Activated CD4-positive, alpha-beta memory T cell treated with anti-CD3 and anti-CD28 coated beads, Interleukin-2, amount 10 ng/mL, durations not matched to agents 7 days and 5 days (primary cell): ENCODE results near the gene RPS8. TPM values are rescaled to one million over a fixed set of nuclear protein-coding genes. Genes with fewer than 3 reads are reported as not detected.
"Not testable (repeated sequence)": the region's sequence is repeated elsewhere in the genome, so short reads cannot be mapped to it uniquely, and the experiment has no call there.

Source experiments
- CTCF ChIA-PET: fragments of 350-600 bp; sonication (Branson Sonifier 250); formaldehyde crosslinking; loops from one replicate; lab custom pipeline; 2021; ENCODE audit warnings: antibody characterized with exemption, inconsistent platforms; lab: Charles Lee
- POLR2A ChIA-PET: fragments of 350-600 bp; sonication (Branson Sonifier 250); formaldehyde crosslinking; loops from one replicate; lab custom pipeline; 2021; ENCODE audit warnings: antibody characterized with exemption; lab: Charles Lee
- DNase-seq: peaks from one replicate; pipeline ENCODE4 v3.0.0-alpha.2; 2020
- H3K27ac Mint-ChIP-seq: one replicate; pipeline ENCODE4 v1.8.0; 2021; ENCODE audit warnings: mild to moderate bottlenecking, mixed read lengths
- H3K27me3 Mint-ChIP-seq: one replicate; pipeline ENCODE4 v1.8.0; 2021; ENCODE audit warnings: mixed read lengths
- H3K36me3 Mint-ChIP-seq: one replicate; pipeline ENCODE4 v1.8.0; 2021; ENCODE audit warnings: low read depth, mixed read lengths
- H3K4me1 Mint-ChIP-seq: one replicate; pipeline ENCODE4 v1.8.0; 2021; ENCODE audit warnings: mixed read lengths
- H3K4me3 Mint-ChIP-seq: one replicate; pipeline ENCODE4 v1.8.0; 2021; ENCODE audit warnings: mild to moderate bottlenecking, mixed read lengths
- H3K9me3 Mint-ChIP-seq: one replicate; pipeline ENCODE4 v1.8.0; 2021; ENCODE audit warnings: mixed read lengths
- total RNA-seq, 2 experiments: library from RNA; stranded (reverse); gene quantifications; one replicate each; pipeline ENCODE4 v1.2.3, GENCODE V29; 2021

The RPS8 gene
- total RNA-seq, 2 experiments from 2014 or later: 1,610 to 1,658 TPM

DNA sequence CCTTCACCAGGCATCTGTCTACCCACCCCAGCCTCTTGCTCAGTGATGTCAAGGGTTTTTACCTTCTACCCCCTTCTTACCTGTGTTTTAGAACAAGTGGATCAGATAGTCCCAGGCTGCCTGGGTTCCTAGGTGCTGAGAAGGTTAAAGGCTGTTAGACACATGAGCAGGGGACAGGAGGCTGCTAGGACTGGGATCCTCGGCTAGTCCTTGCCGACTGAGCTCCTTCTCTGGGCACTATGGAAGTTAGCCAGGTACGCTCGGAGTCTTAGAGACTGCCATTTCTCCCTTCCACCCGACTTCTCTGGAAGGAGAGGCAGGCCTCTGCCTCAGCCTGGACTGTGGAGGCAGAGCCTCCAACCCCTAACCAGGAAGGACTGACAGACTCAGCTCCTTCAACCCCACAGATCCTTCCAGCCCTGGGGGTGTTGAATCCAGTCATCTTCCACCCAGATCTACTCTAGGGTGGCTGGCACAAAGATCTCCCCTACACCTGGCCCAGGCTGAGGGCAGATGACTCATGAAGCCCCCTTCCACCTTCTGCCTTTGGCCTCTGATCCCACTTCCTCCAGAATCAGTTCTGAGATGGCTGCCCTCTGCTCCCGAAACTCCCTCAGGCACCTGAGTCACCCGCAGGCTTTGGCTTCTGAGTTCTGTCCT, 31.5 kb downstream of the RPS8 start, which contains the start of gene DYNLT4:
TSS of gene DYNLT4 (minus strand) at position 648 of the 660 bp plus-strand sequence. CDS start 683 bp downstream, outside the sequence.
- H3K36me3 Mint-ChIP-seq: peaks cover 63% of the 10 kb centered on the region
- ChIA-PET CTCF (interaction anchor here (1.3 to 7.3 kb wide), 2 partner anchors 13 to 76 kb away, joined by 3 to 66 read pairs; partner anchors contain the start of gene RNU5D-1), POLR2A (interaction anchor here (0.9 to 16.4 kb wide), 13 partner anchors 10 to 693 kb away, joined by 3 to 960 read pairs (median 23); partner anchors contain the start of genes BEST4, CCDC163, EIF2B3 and HECTD3)
- H3K27ac Mint-ChIP-seq: peak within 1 kb of the TSS; percentile 98
- H3K27me3 Mint-ChIP-seq: no peaks in the 10 kb centered on the region
- no peak for DNase-seq
- no peaks in the 10 kb centered on the region for H3K9me3 Mint-ChIP-seq
- peaks cover 92% of the 10 kb centered on the region for H3K4me1 Mint-ChIP-seq
- H3K4me3 Mint-ChIP-seq: peak within 1 kb of the TSS; percentile 73

DNA sequence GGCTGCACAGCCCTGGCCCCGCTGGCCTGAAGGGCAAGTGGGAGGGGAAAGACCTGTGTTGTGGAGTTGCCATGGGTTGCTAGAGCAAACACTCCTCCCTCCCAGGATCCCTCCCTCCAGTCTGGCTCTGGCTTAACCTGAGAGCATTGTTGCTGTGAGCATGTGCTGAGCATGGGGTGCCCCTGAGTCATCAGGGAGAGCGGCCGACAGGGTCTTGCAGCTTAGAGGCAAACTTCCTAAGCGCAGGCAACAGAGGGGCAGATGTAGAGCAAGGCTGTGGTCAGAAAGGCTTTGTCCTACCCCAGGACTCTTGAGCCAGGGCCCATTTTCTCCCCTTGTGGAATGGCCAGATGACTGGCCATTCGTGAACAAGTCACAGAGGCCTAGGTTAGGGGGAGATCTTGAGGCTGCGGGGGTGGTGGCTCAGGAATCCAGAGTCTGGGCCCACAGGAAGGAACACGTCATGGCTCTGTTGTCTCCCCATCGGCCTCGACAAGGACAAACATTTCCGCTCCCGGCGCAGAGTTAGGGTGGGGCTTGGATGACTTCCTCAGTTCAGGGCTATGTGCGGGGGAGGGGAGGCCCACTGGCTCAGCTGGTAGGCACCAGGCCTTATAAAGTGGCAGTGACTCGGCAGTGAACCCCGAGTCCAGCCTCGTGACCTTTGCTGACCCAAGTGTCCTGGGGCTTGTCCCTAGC, 32.2 kb downstream of the RPS8 start:
- ChIA-PET CTCF (interaction anchor here (0.8 to 7.3 kb wide), 8 partner anchors 7 to 77 kb away, joined by 3 to 66 read pairs (median 16); partner anchors contain the start of genes PLK3 and RNU5D-1), POLR2A (interaction anchor here (0.8 to 16.4 kb wide), 21 partner anchors 6 to 692 kb away, joined by 3 to 960 read pairs (median 16); partner anchors contain the start of genes BEST4, CCDC163, EIF2B3 and HECTD3)
- H3K27me3 Mint-ChIP-seq: no peaks in the 10 kb centered on the region
- H3K27ac Mint-ChIP-seq: peak overlapping the region; percentile 98
- peak overlapping the region; percentile 73 for H3K4me3 Mint-ChIP-seq
- H3K36me3 Mint-ChIP-seq: peaks cover 60% of the 10 kb centered on the region
- H3K9me3 Mint-ChIP-seq: no peaks in the 10 kb centered on the region
- H3K4me1 Mint-ChIP-seq: peaks cover 92% of the 10 kb centered on the region
- peak; percentile 93 for DNase-seq

DNA sequence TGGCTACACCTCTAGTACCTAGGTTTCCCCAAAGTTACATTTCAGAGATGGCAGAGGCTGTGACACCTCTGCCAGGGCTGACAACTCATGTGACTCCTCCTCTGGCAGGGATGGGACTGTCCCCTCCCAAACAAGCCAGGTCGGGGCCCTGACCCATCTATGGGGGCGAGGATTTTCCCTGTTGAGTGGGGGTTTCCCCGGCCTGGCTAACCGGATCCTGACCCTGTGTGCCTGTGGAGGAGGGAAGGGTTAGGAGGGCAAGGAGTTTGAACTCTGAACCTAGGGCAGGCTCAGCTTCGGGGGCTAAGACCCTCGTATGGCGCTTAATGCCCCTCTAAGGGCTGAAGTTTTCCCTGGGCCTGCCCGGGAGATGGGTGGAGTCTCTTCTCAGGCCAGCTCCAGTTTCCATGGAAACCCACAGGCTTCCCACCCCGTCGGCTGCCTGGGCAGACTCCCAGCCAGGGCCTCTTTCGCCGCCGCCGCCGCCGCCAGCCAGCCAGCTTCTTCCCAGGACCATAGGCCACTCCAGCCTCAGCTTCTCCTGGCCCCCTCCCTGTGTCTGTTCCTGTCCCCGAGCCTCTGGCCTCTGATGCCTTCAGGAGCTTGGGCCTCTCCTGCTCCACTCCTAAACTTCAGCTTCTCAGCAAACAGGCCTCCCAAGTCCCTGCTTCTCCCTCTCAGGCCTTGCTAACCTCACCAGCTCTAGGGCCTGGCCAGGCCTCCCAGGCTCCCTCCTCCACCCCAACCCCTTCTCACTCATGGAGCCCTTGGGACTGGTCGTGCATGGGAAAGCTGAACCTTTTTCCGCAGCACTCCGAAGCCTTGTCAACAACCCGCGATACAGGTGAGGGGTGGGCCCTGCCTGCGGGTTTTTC, 33.0 kb downstream of the RPS8 start, which contains the start of gene BTBD19:
TSS of gene BTBD19 (plus strand) at position 461 of the 875 bp plus-strand sequence. CDS start at position 759, 298 bp downstream.
- no peaks in the 10 kb centered on the region for H3K27me3 Mint-ChIP-seq
- ChIA-PET POLR2A (interaction anchor here (0.8 to 16.4 kb wide), 29 partner anchors 6 to 878 kb away, joined by 3 to 960 read pairs (median 12); partner anchors contain the start of genes ARMH1, BEST4, EIF2B3 and GPBP1L1), CTCF (interaction anchor here (0.8 to 7.3 kb wide), 13 partner anchors 8 to 495 kb away, joined by 3 to 66 read pairs (median 7); partner anchors contain the start of genes BEST4, PLK3, RNU5D-1 and RPS8)
- peak within 1 kb of the TSS; percentile 98 for H3K27ac Mint-ChIP-seq
- peak; percentile 44 for DNase-seq
- H3K9me3 Mint-ChIP-seq: no peaks in the 10 kb centered on the region
- H3K4me1 Mint-ChIP-seq: peaks cover 86% of the 10 kb centered on the region
- peak within 1 kb of the TSS; percentile 73 for H3K4me3 Mint-ChIP-seq
- H3K36me3 Mint-ChIP-seq: peaks cover 53% of the 10 kb centered on the region

- Mint-ChIP-seq H3K4me1 (peaks cover 85% of the 10 kb centered on the region), H3K4me3 (peak overlapping the region; percentile 73), H3K36me3 (peaks cover 46% of the 10 kb centered on the region), H3K27ac (peak overlapping the region; percentile 98), H3K27me3 (no peaks in the 10 kb centered on the region), H3K9me3 (no peaks in the 10 kb centered on the region)
- ChIA-PET CTCF (interaction anchor here (0.8 to 7.3 kb wide), 14 partner anchors 9 to 759 kb away, joined by 3 to 66 read pairs (median 6); partner anchors contain the start of genes BEST4, HECTD3, PLK3 and RNU5D-1), POLR2A (interaction anchor here (0.7 to 16.4 kb wide), 33 partner anchors 7 to 877 kb away, joined by 3 to 960 read pairs (median 9); partner anchors contain the start of genes ARMH1, BEST4, EIF2B3 and GPBP1L1)
- DNase-seq: peak; percentile 94
These were observed 33.9 kb downstream of the RPS8 start for GRCh38 chr1:44808938-44809917.

DNA sequence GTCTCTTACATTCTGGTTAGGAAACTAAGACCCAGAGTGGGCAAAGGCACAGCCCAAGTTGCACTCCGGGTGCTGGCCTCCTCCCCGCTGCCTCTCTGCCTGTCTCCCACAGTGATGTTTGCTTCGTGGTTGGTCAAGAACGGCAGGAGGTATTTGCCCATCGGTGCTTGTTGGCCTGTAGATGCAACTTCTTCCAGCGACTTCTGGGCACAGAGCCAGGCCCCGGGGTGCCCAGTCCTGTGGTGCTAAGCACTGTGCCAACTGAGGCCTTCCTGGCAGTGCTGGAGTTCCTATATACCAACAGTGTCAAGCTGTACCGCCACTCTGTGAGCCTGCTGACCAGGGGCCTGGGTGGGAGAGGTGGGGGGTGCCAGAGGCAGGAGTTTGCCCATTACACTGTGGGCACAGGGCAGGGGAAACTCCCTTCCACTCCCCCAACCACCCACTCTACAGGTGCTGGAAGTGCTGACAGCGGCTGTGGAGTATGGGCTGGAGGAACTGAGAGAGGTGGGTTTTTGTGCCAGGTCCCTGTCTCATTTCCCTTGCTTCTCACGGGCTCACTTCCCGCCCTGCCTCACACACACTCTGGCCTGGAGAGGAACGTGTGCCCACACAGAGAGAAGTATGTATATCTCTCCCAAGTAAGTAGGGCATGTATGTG, 34.9 kb downstream of the RPS8 start:
- CTCF ChIA-PET: interaction anchor here (0.7 to 7.3 kb wide), 13 partner anchors 10 to 758 kb away, joined by 3 to 66 read pairs (median 7); partner anchors contain the start of genes BEST4, HECTD3, PLK3 and RNU5D-1
- peak overlapping the region; percentile 73 for H3K4me3 Mint-ChIP-seq
- H3K9me3 Mint-ChIP-seq: no peaks in the 10 kb centered on the region
- DNase-seq: no peak
- H3K27me3 Mint-ChIP-seq: no peaks in the 10 kb centered on the region
- POLR2A ChIA-PET: interaction anchor here (0.7 to 16.4 kb wide), 26 partner anchors 8 to 876 kb away, joined by 3 to 960 read pairs (median 14); partner anchors contain the start of genes BEST4, EIF2B3, GPBP1L1 and HECTD3
- H3K36me3 Mint-ChIP-seq: peaks cover 44% of the 10 kb centered on the region
- peaks cover 83% of the 10 kb centered on the region for H3K4me1 Mint-ChIP-seq
- H3K27ac Mint-ChIP-seq: peak overlapping the region; percentile 98

GRCh38 chr1:44810762-44811105, 35.4 kb downstream of the RPS8 start:
- CTCF ChIA-PET: interaction anchor here (0.7 to 7.3 kb wide), 3 partner anchors 9 to 16 kb away, joined by 3 to 66 read pairs (median 61); partner anchors contain the start of gene PLK3
- H3K9me3 Mint-ChIP-seq, DNase-seq, H3K27me3 Mint-ChIP-seq, H3K4me3 Mint-ChIP-seq: not testable (repeated sequence)
- Mint-ChIP-seq H3K4me1 (peaks cover 79% of the 10 kb centered on the region), H3K36me3 (peaks cover 43% of the 10 kb centered on the region), H3K27ac (peak overlapping the region; percentile 98)
- POLR2A ChIA-PET: interaction anchor here (1.0 to 16.4 kb wide), 9 partner anchors 9 to 179 kb away, joined by 3 to 960 read pairs (median 87); partner anchors contain the start of genes PLK3, RNU5D-1 and RPS8

DNA sequence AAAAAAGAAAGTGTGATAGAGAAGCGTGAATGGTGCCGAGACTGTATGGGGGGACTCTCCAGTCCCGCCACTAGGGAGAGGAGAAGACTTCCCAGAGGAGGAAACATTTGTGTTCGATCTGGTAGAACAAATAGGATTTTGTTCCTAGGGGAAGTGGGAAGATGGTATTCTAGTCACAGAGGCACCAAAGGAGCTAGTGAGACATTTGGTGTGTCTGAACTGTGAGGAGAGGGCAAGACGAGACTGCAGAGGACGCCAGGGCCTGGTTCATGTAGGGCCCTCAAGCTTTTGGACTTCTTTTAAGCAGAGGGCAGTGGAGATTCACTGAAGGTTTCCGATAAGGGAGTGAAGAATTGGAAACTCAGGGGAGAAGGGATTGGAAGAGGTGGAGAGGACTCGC, 35.9 kb downstream of the RPS8 start:
- ChIA-PET CTCF (interaction anchor here (0.7 to 7.3 kb wide), 3 partner anchors 9 to 15 kb away, joined by 3 to 66 read pairs (median 61); partner anchors contain the start of gene PLK3), POLR2A (interaction anchor here (1.0 to 16.4 kb wide), 6 partner anchors 9 to 90 kb away, joined by 3 to 960 read pairs (median 93); partner anchors contain the start of genes PLK3 and RPS8)
- Mint-ChIP-seq H3K9me3 (no peaks in the 10 kb centered on the region), H3K27me3 (no peaks in the 10 kb centered on the region), H3K4me3 (peak overlapping the region; percentile 21), H3K4me1 (peaks cover 77% of the 10 kb centered on the region), H3K36me3 (peaks cover 41% of the 10 kb centered on the region), H3K27ac (peak overlapping the region; percentile 98)
- DNase-seq: no peak

- Mint-ChIP-seq H3K36me3 (peaks cover 32% of the 10 kb centered on the region), H3K27me3 (no peaks in the 10 kb centered on the region), H3K4me1 (peaks cover 70% of the 10 kb centered on the region), H3K9me3 (no peaks in the 10 kb centered on the region), H3K27ac (peak overlapping the region; percentile 98), H3K4me3 (peak overlapping the region; percentile 83)
- DNase-seq: no peak
- CTCF ChIA-PET: interaction anchor here (1.0 to 4.7 kb wide), 8 partner anchors 12 to 490 kb away, joined by 3 to 39 read pairs (median 5); partner anchors contain the start of genes PLK3 and RPS8
- POLR2A ChIA-PET: interaction anchor here (0.6 to 7.6 kb wide), 19 partner anchors 8 to 498 kb away, joined by 3 to 280 read pairs (median 5); partner anchors contain the start of genes BEST4, EIF2B3, HECTD3 and PLK3
These were observed 37.6 kb downstream of the RPS8 start for GRCh38 chr1:44812822-44813543.

DNA sequence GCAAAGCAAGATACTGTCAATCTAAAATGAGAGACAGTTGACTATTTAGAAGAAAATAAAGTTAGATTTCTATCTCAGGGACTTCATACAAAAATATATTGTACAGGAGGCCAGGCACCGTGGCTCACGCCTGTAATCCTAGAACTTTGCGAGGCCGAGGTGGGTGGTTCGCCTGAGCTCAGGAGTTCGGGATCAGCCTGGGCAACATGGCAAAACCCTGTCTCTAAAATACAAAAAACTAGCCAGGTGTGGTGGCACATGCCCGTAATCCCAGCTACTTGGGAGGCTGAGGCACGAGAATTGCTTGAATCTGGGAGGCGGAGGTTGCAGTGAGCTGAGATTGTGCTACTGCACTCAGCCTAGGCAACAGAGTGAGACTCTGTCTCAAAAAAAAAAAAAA, 40.6 kb downstream of the RPS8 start:
- H3K4me3 Mint-ChIP-seq, H3K9me3 Mint-ChIP-seq, H3K27ac Mint-ChIP-seq, DNase-seq, H3K27me3 Mint-ChIP-seq: not testable (repeated sequence)
- peaks cover 23% of the 10 kb centered on the region for H3K36me3 Mint-ChIP-seq
- ChIA-PET POLR2A (interaction anchor here (1.3 to 4.7 kb wide), 4 partner anchors 15 to 94 kb away, joined by 11 to 58 read pairs (median 38); partner anchors contain the start of genes PLK3 and RNU5D-1), CTCF (interaction anchor here (4.7 kb wide), 1 partner anchor 15 kb away, joined by 39 read pairs; the partner anchor contains the start of gene PLK3)
- H3K4me1 Mint-ChIP-seq: peaks cover 63% of the 10 kb centered on the region
